ENCODE data around the gene EPHA5.

The EPHA5 gene

GRCh38 chr4:65623506-65623905 is 46.8 kb downstream of the EPHA5 start:
- no peak for DNase-seq

GRCh38 chr4:65617416-65617815 is 52.9 kb downstream of the EPHA5 start:
- DNase-seq = no peak

GRCh38 chr4:65604515-65604914 is 65.8 kb downstream of the EPHA5 start:
- DNase-seq = no peak

GRCh38 chr4:65600656-65601055 is 69.6 kb downstream of the EPHA5 start:
- DNase-seq = no peak

GRCh38 chr4:65599340-65599739 is 70.9 kb downstream of the EPHA5 start:
- DNase-seq = no peak

- DNase-seq = no peak
Measured at GRCh38 chr4:65597697-65598096, 72.6 kb downstream of the EPHA5 start.

- no peak for DNase-seq
Measured at GRCh38 chr4:65592089-65592488, 78.2 kb downstream of the EPHA5 start.

- no peak for DNase-seq
Measured at GRCh38 chr4:65589921-65590320, 80.4 kb downstream of the EPHA5 start.

- DNase-seq = no peak
Measured at GRCh38 chr4:65589331-65589730, 81.0 kb downstream of the EPHA5 start.

GRCh38 chr4:65580551-65580950 is 89.7 kb downstream of the EPHA5 start:
- no peak for DNase-seq

- no peak for DNase-seq
Measured at GRCh38 chr4:65566473-65566872, 103.8 kb downstream of the EPHA5 start.

GRCh38 chr4:65561164-65561563 is 109.1 kb downstream of the EPHA5 start:
- no peak for DNase-seq

GRCh38 chr4:65559270-65559669 is 111.0 kb downstream of the EPHA5 start:
- DNase-seq = no peak

GRCh38 chr4:65552057-65552456 is 118.2 kb downstream of the EPHA5 start:
- no peak for DNase-seq

GRCh38 chr4:65550500-65550899 is 119.8 kb downstream of the EPHA5 start:
- DNase-seq = no peak

- no peak for DNase-seq
Measured at GRCh38 chr4:65546882-65547416, 123.3 kb downstream of the EPHA5 start.

GRCh38 chr4:65538571-65538970 is 131.7 kb downstream of the EPHA5 start:
- DNase-seq = no peak

GRCh38 chr4:65535113-65535512 is 135.2 kb downstream of the EPHA5 start:
- DNase-seq = no peak

GRCh38 chr4:65521666-65522065 is 148.6 kb downstream of the EPHA5 start:
- no peak for DNase-seq

- DNase-seq = no peak
Measured at GRCh38 chr4:65515646-65516045, 154.6 kb downstream of the EPHA5 start.

- no peak for DNase-seq
Measured at GRCh38 chr4:65510976-65511375, 159.3 kb downstream of the EPHA5 start.

GRCh38 chr4:65508168-65508567 is 162.1 kb downstream of the EPHA5 start:
- DNase-seq = no peak

- no peak for DNase-seq
Measured at GRCh38 chr4:65502131-65502701, 168.1 kb downstream of the EPHA5 start.

- no peak for DNase-seq
Measured at GRCh38 chr4:65498606-65499005, 171.7 kb downstream of the EPHA5 start.

GRCh38 chr4:65495439-65495838 is 174.8 kb downstream of the EPHA5 start:
- no peak for DNase-seq
